ENCODE measurements around the gene ARL3.

Gene ARL3

DNA sequence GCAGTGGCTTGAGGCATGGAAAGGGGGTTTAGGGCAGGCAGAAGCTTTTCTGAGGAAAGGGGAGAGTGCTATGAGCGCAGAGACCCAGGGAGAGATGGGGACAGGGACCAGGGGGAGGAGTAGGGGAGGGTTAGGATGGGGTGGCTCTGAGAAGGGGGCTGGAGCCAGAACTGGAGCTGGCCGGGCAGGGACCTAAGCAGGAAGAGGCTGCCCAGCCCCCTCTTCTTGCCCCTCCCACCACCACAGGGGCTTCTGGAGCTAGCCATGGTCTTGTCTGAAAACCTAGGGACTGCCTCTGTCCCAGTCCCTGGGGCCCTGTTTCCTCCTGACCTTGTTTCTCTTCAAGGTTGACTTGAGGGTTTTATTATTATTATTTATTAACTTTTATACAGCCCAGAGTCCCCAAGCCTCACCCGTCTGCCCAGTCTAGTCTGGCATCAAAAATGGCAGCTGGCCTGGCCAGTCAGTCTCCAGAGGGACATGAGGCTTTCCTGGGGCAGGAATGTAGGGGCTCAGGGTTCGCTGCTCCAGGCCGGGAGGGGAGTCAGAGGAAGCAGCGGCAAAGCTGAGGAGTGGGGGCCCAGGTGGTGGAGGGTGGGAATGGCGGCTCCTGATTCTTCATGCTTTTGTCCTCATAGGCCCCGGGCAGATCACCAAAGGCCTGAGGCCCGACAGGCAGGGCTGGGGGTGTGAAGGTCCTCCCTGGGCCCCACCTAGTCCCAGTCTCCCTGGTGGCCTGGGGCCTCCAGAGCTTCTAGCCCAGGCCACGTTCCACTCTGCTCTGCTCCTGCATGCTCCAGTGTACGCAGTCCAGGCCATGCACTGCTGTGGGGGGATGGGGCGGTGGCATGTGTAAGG is 64.2 kb downstream of the ARL3 start:
- no peak for DNase-seq

GRCh38 chr10:102648889-102649796 is 65.1 kb downstream of the ARL3 start:
- no peak for DNase-seq

GRCh38 chr10:102648269-102648888 is 65.8 kb downstream of the ARL3 start:
- no peak for DNase-seq

- DNase-seq = no peak
These were observed 66.5 kb downstream of the ARL3 start for GRCh38 chr10:102647443-102648268.

DNA sequence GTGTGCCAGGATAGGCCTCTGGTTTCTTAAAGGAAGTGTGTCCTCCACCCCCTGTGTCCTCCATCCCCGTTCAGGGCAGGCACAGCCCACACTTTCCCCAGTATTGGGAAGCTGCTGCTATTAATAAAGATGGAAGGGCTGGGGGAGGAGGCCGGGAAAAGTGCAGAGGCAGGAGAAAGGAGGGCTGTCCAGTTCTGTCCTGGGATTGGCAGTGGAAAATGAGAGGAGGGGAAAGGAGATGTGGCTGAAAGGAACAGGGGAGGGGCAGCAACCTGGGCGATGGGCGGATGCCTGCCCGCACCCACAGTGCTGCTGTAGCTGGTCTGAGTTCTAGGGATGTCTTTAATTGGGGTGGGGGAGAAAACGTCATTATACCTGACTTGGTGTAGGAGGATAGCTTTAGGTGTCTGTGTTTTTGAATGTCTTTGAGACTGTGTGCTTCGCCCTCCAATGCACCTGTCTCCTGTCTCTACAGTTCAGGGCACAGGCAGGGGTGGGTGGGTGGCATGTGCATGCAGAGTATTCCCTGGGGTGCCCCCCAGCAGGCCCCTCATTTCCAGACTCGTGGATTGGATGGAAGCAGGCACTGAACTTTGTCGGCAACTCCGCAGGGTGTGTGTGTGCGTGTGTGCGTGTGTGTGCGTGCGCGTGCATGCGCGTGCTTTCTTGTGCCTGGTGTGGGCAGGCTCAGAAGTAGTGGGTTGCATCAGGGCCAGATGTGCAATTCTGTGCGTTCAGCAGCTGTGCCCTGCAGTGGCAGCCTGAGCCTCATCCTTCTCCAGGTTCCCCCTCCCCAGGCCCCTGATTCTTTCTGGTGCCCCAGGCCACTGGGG is 67.4 kb downstream of the ARL3 start:
- peak; percentile 61 for DNase-seq

DNA sequence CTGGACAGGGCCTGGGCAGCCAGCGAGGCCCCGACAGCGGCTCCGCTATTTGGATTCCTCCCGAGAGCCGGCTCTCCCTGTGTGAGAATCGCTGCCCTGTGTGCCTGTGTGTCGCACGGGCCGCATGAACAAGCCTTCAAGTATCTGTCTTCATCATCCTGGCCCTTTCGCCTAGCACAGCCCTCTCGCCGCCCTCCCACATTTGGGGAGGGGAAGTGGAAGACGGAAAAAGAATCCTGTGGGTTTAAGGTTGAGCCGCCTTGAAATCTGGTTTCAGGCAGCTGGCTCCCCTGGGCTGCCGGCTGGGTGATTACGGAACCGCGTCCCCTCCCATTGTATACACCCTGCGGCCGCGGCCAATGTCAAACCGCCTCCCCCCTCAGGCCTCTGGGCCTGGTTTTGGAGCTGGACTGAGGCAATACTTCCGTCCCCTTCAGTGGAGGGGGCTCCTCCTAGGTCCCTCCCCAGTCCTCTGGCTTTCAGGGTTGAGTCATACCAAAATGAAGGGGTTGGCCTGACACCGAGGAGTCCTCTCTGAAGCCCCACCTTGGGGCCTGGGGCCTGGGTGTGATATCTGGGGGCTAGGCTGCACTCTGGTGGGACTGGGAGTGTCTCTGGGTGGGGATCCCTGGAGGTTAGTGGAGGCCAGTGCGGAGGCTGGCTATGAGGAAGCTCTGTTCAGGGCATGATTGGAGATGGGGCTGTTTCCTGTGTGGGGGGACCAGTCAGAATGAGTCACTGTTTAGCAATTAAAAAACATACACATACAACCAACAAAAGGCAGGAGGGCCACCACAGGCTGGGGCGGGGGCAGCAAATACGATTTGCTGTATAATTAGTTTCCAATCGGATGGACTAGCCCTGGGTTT is 68.2 kb downstream of the ARL3 start:
- DNase-seq = peak; percentile 86

- DNase-seq = peak; percentile 54
These were observed 68.8 kb downstream of the ARL3 start for GRCh38 chr10:102645388-102645740.

GRCh38 chr10:102644646-102645387 is 69.4 kb downstream of the ARL3 start:
- DNase-seq = peak; percentile 80

GRCh38 chr10:102644066-102644645 is 70.0 kb downstream of the ARL3 start, which contains the start of gene TRIM8:
TSS of gene TRIM8 (plus strand) at chr10:102644479. CDS start at chr10:102644618, 139 bp downstream.
- DNase-seq = peak; percentile 52

GRCh38 chr10:102643336-102644065 is 70.7 kb downstream of the ARL3 start:
- peak; percentile 66 for DNase-seq

- DNase-seq = peak; percentile 29
These were observed 71.4 kb downstream of the ARL3 start for GRCh38 chr10:102642736-102643335.

DNA sequence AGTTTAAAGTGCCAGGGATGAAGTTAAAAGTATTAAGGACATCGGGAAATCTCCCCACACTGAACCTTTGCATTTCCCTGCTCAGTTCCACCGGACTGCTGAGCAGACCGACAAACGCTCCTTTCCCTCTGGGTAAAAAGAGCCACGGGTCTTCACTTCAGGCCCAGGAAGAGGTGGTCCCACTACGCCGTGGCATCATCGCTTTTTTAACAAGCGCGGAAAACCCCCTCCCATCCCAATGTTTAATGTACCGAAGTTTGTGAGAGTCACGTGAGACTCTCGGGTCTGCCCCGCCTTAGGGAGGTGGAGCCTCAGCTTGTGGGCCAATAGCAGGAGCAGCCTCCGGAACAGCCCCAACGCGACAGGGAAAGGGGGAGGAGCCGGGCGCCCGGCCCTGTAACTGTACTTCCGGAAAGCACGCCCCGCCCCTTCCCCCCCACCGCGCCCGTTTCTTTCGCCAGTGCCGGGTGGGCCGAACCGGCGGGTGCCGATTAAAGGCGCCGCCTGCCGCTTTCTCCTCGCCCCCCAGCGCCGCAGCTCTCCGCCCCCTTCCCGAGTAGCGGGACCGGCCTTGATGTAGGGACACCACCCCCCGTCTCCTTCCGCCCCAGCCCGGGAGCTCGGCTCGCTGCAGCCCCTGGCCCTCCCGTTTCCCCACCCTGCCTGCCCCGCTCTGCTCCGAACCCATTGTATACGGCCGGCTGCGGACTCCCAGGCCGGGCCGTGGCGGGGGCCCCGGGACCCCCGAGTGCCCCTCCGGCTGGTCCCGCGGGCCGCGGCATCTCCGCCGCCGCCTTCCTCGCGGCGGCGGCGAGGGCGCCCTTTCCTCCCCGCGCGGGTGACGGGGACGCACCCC is 72.1 kb downstream of the ARL3 start:
- peak; percentile 99 for DNase-seq

- no peak for DNase-seq
These were observed 72.8 kb downstream of the ARL3 start for GRCh38 chr10:102641402-102641801.

- DNase-seq = no peak
These were observed 74.7 kb downstream of the ARL3 start for GRCh38 chr10:102639537-102639936.

- no peak for DNase-seq
These were observed 78.8 kb downstream of the ARL3 start for GRCh38 chr10:102635377-102635776.

DNA sequence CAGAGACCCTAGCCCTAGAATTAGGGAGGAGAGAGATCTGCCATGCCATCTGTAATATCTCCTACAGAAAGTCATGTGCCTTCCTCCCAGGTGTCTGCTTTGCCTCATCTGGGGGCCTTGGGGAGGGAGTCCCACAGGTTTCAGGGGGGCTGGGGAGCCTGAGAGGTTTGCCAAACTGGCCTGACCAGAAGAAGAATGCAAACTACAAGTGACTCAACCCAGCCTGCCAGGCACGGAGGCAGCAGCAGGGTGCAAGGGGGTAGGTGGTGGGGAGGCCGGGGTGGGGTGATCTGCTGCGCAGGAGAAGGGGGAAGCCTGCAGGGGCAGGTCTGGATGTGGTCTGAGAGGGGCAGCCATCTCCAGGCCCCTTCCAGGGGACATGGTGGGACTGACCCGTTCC is 79.5 kb downstream of the ARL3 start:
- no peak for DNase-seq

GRCh38 chr10:102633848-102634247 is 80.3 kb downstream of the ARL3 start:
- DNase-seq = no peak

All from activated CD4-positive, alpha-beta T cell treated with anti-CD3 and anti-CD28 coated beads, Interleukin-2, amount 50 U/mL, for 16 hours (primary cell).